Brain microvascular endothelial cell (primary cell): Measurements from ENCODE around the gene PRAC2.

Experiments used
- DNase-seq: peaks from one replicate; pipeline ENCODE4 v3.0.0-alpha.2; 2020
- H3K27ac ChIP-seq: fragments of 250-450 bp; sonication (Bioruptor Pico); 2 replicates; pipeline ENCODE4 v1.5.1; 2020; ENCODE audit warnings: mild to moderate bottlenecking, moderate library complexity
- H3K27me3 ChIP-seq: fragments of 250-450 bp; sonication (Bioruptor Pico); replicated peaks from 2 replicates; pipeline ENCODE4 v1.5.1; 2020; ENCODE audit warnings: mild to moderate bottlenecking
- H3K36me3 ChIP-seq: fragments of 250-450 bp; sonication (Bioruptor Pico); replicated peaks from 2 replicates; pipeline ENCODE4 v1.5.1; 2020; ENCODE audit warnings: mild to moderate bottlenecking
- H3K4me3 ChIP-seq: 2 replicates; pipeline ENCODE4 v1.5.1; 2011; ENCODE audit warnings: low read depth, mild to moderate bottlenecking, control low read depth, low read length, moderate library complexity
- CTCF ChIP-seq: IDR thresholded peaks from 2 replicates; pipeline ENCODE4 v1.5.1; 2011; ENCODE audit warnings: low read depth, mild to moderate bottlenecking, moderate library complexity, low read length, control low read depth, inconsistent platforms; ENCODE audit errors: missing control alignments
- in situ Hi-C: cut with HindIII; loops from 2 replicates; pipeline ENCODE4 v1.10.0; 2017; ENCODE audit warnings: low sequenced_read_pairs, low pct_ligation_motif_present

The PRAC2 gene

DNA sequence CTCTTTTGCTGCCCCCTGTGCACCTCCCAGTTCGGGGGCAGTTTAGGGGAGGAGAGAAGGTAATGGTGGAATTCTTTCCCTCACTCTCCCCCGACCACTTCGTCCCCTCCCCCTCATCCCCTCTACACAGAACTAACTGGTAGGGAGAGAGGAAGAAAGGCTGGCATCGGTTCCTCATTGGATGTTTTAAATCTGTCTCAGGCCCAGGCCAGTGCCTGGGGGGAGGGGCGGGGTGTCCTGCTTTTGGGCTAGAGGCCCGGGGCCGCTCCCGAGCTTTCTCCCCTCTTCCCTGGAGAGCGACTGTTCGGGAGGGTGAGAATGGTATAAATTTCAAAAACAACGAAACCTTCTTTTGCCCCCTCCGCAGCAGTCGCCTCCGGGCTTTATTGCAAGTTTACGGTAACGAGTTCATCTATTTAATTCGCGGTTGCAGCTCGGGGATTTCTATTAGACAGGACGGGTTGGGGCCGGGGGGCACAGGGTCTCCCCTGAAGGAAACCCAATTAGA, at the start of gene PRAC2:
Gene PRAC2 (plus strand): TSS at position 271 of the 508 bp plus-strand sequence. CDS start 1,226 bp downstream, outside the sequence.
- no peak for DNase-seq
- Histone ChIP-seq H3K27ac (no peak within 1 kb of the TSS), H3K36me3 (no peaks in the 10 kb centered on the region), H3K4me3 (no peak within 1 kb of the TSS), H3K27me3 (peaks cover 99% of the 10 kb centered on the region)
- TF ChIP-seq CTCF, result no peak
- in situ Hi-C loops, result no loop called here

GRCh38 chr17:48676963-48677558, 45.9 kb upstream of the PRAC2 start:
- no peak overlapping the region for H3K27ac ChIP-seq
- DNase-seq, result no peak
- no peak overlapping the region for H3K4me3 ChIP-seq
- in situ Hi-C loops, result no loop called here
- no peaks in the 10 kb centered on the region for H3K36me3 ChIP-seq
- peaks cover 6% of the 10 kb centered on the region for H3K27me3 ChIP-seq
- TF ChIP-seq CTCF, result no peak

DNA sequence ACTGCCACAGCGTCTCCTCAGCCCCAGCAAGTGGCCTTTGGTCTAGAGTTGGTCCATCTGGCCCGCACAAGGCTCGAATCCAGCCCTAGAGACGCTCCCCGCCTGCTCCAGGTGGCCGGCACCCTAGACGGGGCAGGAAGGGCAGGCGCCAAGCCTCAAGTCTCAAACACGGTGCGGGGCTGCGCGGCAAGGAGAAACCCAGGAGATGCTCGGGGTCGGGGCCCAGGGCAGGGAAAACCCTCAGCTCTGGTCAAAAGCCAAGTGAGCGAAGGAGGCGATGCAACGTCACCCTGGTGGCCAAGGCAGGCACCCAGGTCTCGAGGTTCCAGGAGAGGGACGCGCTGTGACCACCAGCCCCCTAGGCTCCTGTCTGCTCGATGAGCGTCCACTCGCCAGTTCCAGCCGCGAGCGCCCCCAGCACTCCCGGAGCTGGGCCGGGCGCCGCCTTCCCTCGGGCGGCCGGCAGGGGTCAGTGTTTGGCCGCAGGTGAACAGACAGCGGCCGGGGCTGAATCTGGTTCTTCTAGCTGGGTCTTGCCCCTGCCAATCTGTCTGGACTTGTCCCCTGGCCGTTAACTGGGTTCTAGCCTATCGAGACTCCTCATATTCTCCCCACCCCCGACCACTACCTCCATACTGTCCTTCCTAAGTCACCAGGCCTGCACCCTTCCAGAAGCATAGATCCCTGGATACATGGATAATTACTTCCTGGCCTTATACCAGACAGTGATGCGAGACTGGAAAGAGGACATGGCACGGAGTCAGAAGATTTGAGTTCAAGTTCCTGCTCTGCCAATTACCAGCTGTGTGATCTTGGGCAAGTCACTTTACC, 44.6 kb upstream of the PRAC2 start:
- in situ Hi-C loops, result no loop called here
- Histone ChIP-seq H3K36me3 (no peaks in the 10 kb centered on the region), H3K27me3 (peaks cover 6% of the 10 kb centered on the region), H3K27ac (no peak overlapping the region), H3K4me3 (no peak overlapping the region)
- peak; percentile 19 for DNase-seq
- TF ChIP-seq CTCF, result peak; percentile 77

DNA sequence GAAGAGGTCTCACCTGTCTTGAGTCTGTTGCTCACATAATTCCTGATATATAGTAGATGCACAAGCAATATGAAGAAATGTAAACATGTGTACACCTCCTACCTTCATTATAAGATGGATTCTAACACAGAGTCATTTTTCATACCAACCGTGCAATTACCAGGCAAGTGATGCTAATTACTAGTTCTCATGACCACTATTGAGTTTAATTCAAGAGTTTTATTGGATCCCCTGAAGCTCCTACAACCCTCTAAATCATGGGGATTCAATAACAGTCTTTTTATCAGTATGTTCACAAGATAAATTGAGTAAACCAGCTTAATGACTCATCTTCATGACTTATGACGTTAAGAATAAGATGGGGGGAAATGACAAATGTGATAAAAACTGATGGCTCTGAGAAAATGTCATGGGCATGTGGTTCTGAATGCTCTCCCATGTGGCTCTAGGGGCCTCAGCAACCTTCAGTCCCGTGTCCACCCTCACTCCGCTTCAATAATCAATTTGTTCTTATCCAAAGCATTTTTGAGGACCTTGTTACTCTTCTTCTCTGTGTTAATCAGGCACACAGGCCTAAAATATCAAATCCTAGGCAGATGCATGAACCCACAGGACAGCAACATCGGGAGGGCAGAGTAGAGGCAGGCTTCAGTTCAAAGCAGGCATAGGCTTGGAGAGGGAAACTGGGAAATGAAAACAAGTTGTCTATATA, 43.4 kb upstream of the PRAC2 start:
- TF ChIP-seq CTCF, result no peak
- Histone ChIP-seq H3K36me3 (no peaks in the 10 kb centered on the region), H3K27me3 (peaks cover 6% of the 10 kb centered on the region), H3K27ac (no peak overlapping the region), H3K4me3 (no peak overlapping the region)
- DNase-seq, result no peak
- in situ Hi-C loops, result no loop called here

DNA sequence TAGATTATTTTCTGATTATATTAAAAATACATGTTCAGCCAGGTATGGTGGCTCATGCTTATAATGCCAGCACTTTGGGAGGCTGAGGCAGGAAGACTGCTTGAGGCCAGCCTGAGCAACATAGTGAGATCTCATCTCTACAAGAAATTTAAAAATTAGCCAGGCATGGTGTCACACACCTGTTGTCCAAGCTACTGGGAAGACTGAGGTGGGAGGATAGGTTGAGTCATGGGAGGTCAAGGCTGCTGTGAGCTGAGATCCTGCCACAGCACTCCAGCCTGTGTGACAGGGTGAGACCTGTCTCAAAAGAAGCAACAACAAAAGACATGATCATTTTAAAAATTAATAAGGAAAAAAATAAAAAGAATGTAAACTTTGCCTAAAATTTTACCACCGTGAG, 41.4 kb upstream of the PRAC2 start:
- in situ Hi-C loops, result no loop called here
- no peak overlapping the region for H3K27ac ChIP-seq
- no peak for DNase-seq
- peaks cover 6% of the 10 kb centered on the region for H3K27me3 ChIP-seq
- no peaks in the 10 kb centered on the region for H3K36me3 ChIP-seq
- TF ChIP-seq CTCF, result no peak
- H3K4me3 ChIP-seq, result no peak overlapping the region
